ENCODE measurements around the gene TMEM60. TPM values are rescaled to one million over a fixed set of nuclear protein-coding genes. Genes with fewer than 3 reads are reported as not detected.

The TMEM60 gene
- total and polyA plus RNA-seq, 10 donors: 10.1 to 33.1 (median 18.6) TPM

DNA sequence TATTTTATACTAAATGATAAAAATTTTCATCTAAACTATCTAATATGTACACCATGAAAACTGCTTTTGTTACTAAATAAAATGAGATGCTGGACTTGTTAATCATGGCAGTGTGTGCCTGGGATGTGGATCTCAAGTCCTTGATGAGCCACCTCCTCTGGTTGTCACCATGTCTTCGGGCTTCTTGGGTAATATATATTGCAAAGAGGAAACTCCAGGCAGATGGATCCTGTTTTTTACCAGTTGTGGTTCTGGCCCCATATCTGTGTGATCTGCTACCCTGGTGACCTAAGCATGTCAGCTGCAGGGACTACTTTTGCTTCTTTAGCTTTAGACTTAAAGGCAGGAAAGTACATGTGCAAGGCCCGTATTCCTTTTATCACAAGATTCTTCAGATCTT is 46.2 kb downstream of the TMEM60 start:
- Histone ChIP-seq H3K9me3 (no peaks in the 10 kb centered on the region), H3K27me3 (replicated peaks in 1 of 7) (no peaks in the 10 kb centered on the region), H3K36me3 (peaks cover 0 to 50% (median 3%) of the 10 kb centered on the region in 6 donors), H3K4me3 (no peak overlapping the region), H3K4me1 (peaks cover 0 to 49% (median 11%) of the 10 kb centered on the region in 6 donors), H3K27ac (peak overlapping the region in 3 of 8 donors; percentile 22 to 52 (median 30))
- 24 to 46% (median 32%) methylated on average over 2 of the region's 2 CpGs for WGBS, 5 donors
- intact Hi-C loops (cut with DNase I; ENCODE audit: low total_unique reads): loop anchor here (10.0 kb wide), 1 partner anchor 57 kb away; the partner anchor contains the start of gene RSBN1L
- no peak for DNase-seq
- TF ChIP-seq, protein P1, sequence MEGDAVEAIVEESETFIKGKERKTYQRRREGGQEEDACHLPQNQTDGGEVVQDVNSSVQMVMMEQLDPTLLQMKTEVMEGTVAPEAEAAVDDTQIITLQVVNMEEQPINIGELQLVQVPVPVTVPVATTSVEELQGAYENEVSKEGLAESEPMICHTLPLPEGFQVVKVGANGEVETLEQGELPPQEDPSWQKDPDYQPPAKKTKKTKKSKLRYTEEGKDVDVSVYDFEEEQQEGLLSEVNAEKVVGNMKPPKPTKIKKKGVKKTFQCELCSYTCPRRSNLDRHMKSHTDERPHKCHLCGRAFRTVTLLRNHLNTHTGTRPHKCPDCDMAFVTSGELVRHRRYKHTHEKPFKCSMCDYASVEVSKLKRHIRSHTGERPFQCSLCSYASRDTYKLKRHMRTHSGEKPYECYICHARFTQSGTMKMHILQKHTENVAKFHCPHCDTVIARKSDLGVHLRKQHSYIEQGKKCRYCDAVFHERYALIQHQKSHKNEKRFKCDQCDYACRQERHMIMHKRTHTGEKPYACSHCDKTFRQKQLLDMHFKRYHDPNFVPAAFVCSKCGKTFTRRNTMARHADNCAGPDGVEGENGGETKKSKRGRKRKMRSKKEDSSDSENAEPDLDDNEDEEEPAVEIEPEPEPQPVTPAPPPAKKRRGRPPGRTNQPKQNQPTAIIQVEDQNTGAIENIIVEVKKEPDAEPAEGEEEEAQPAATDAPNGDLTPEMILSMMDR (IDR thresholded peaks at IDR 0.05 in 8 of 11, conservative IDR thresholded peaks at IDR 0.05 in 3 of 11): no peak
- TF ChIP-seq POLR2AphosphoS5 (IDR thresholded peaks at IDR 0.05) (peak in 1 of 3 donors; percentile 23), POLR2A (IDR thresholded peaks at IDR 0.05) (no peak)

DNA sequence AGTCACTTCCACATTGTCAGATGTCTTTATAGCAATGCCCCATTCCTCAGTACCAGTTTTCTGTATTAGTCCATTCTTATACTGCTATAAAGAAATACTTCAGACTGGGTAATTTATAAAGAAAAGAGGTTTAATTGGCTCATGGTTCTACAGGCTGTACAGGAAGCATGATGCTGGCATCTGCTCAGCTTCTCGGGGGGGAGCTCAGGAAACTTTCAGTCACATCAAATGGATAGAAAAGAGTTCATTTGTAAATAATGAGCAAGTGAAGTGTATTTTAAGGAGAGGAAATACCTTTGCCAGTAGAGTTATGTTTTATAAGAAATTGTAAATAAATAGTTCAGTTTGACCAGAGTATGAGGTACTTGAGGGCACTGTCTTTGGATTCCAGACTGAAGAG is 50.5 kb downstream of the TMEM60 start:
- 47 to 67% (median 63%) methylated on average over 1 of the region's 1 CpG for WGBS, 5 donors
- peaks cover 0 to 58% (median 7%) of the 10 kb centered on the region in 6 donors for H3K36me3 ChIP-seq
- peaks cover 0 to 40% (median 8%) of the 10 kb centered on the region in 6 donors for H3K4me1 ChIP-seq
- DNase-seq: no peak
- TF ChIP-seq, protein P1 (IDR thresholded peaks at IDR 0.05 in 8 of 11, conservative IDR thresholded peaks at IDR 0.05 in 3 of 11): no peak
- no peak for TF ChIP-seq POLR2AphosphoS5 (IDR thresholded peaks at IDR 0.05)
- no peak for TF ChIP-seq POLR2A (IDR thresholded peaks at IDR 0.05)
- H3K4me3 ChIP-seq: no peak overlapping the region
- intact Hi-C loops (cut with DNase I; ENCODE audit: low total_unique reads): no loop called here
- H3K9me3 ChIP-seq: no peaks in the 10 kb centered on the region
- no peaks in the 10 kb centered on the region for H3K27me3 ChIP-seq (replicated peaks in 1 of 7)
- no peak overlapping the region for H3K27ac ChIP-seq

DNA sequence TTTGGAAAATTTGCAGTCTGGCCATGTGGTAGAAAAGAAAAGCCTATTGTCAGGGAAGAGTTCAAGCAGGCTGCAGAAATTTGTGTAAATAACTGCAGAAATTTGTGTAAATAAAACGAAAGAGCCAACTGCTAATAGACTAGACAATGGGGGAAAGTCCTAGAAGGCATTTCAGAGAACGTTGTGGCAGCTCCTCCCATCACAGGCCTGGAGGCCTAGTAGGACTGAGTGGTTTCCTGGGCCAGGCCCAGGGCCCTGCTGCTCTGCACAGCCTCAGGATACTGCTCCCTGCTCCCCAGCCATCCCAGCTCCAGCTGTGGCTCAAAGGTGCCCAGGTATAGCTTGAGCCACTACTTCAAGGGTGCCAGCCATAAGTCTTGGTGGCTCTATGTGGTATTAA is 51.1 kb downstream of the TMEM60 start:
- Histone ChIP-seq H3K36me3 (peaks cover 0 to 63% (median 7%) of the 10 kb centered on the region in 6 donors), H3K9me3 (no peaks in the 10 kb centered on the region), H3K27me3 (replicated peaks in 1 of 7) (no peaks in the 10 kb centered on the region), H3K4me1 (peaks cover 0 to 37% (median 5%) of the 10 kb centered on the region in 6 donors), H3K4me3 (no peak overlapping the region), H3K27ac (no peak overlapping the region)
- intact Hi-C loops (cut with DNase I; ENCODE audit: low total_unique reads): no loop called here
- DNase-seq: peak; percentile 20
- TF ChIP-seq POLR2A (IDR thresholded peaks at IDR 0.05): no peak
- TF ChIP-seq, protein P1 (IDR thresholded peaks at IDR 0.05 in 8 of 11, conservative IDR thresholded peaks at IDR 0.05 in 3 of 11): no peak
- TF ChIP-seq POLR2AphosphoS5 (IDR thresholded peaks at IDR 0.05): no peak
- 83 to 98% (median 90%) methylated on average over 2 of the region's 2 CpGs for WGBS, 5 donors

DNA sequence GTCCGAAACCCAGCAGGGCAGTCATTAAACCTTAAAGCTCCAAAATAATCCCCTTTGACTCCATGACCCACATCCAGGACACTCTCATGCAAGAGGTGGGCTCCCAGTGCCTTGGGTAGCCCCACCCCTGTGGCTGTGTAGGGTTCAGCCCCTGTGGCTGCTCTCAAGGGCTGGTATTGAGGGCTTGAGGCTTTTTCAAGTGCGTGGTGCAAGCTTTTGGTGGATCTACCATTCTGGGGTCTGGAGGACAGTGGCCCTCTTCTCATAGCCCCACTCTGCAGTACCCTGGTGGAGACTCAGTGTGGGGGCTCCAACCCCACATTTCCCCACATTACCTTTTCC is 51.4 kb downstream of the TMEM60 start:
- H3K9me3 ChIP-seq: no peaks in the 10 kb centered on the region
- no peak overlapping the region for H3K4me3 ChIP-seq
- 93 to 100% (median 96%) methylated on average over 2 of the region's 2 CpGs for WGBS, 5 donors
- no peaks in the 10 kb centered on the region for H3K27me3 ChIP-seq (replicated peaks in 1 of 7)
- H3K4me1 ChIP-seq: peaks cover 0 to 33% (median 3%) of the 10 kb centered on the region in 6 donors
- no peak for TF ChIP-seq POLR2AphosphoS5 (IDR thresholded peaks at IDR 0.05)
- TF ChIP-seq POLR2A (IDR thresholded peaks at IDR 0.05): no peak
- TF ChIP-seq, protein P1 (IDR thresholded peaks at IDR 0.05 in 8 of 11, conservative IDR thresholded peaks at IDR 0.05 in 3 of 11): no peak
- peaks cover 0 to 64% (median 7%) of the 10 kb centered on the region in 6 donors for H3K36me3 ChIP-seq
- intact Hi-C loops (cut with DNase I; ENCODE audit: low total_unique reads): no loop called here
- no peak overlapping the region for H3K27ac ChIP-seq
- DNase-seq: peak; percentile 51
